ENCODE results near the gene KRT83.
"Not testable (repeated sequence)": the region's sequence is repeated elsewhere in the genome, so short reads cannot be mapped to it uniquely, and the experiment has no call there.

KRT83 gene

GRCh38 chr12:52301721-52302120 is 19.5 kb downstream of the KRT83 start:
- not testable (repeated sequence) for H3K27ac ChIP-seq; H3K9ac ChIP-seq; H3K4me2 ChIP-seq; H4K20me1 ChIP-seq (ENCODE audit: insufficient read depth); H3K27me3 ChIP-seq (ENCODE audit: insufficient read depth, low read depth); H3K4me3 ChIP-seq (IDR thresholded peaks at IDR 0.05; ENCODE audit: insufficient read depth, low read depth, low read length); H3K79me2 ChIP-seq (ENCODE audit: insufficient read depth, low read depth); H3K36me3 ChIP-seq (ENCODE audit: insufficient read depth); H2AFZ ChIP-seq (ENCODE audit: low read depth)
- peaks cover 24% of the 10 kb centered on the region for H3K4me1 ChIP-seq (ENCODE audit: low read depth, poor library complexity, severe bottlenecking)

GRCh38 chr12:52300796-52301691 is 20.2 kb downstream of the KRT83 start:
- Histone ChIP-seq H3K27ac (no peak overlapping the region), H3K4me1 (ENCODE audit: low read depth, poor library complexity, severe bottlenecking) (peaks cover 27% of the 10 kb centered on the region)

GRCh38 chr12:52298677-52299190 is 22.5 kb downstream of the KRT83 start:
- no peak for TF ChIP-seq CTCF (conservative IDR thresholded peaks at IDR 0.05; ENCODE audit: low read depth, low read length)
- no peaks in the 10 kb centered on the region for H3K79me2 ChIP-seq (ENCODE audit: insufficient read depth, low read depth)
- H3K4me2 ChIP-seq, result no peak overlapping the region
- no peaks in the 10 kb centered on the region for H3K36me3 ChIP-seq (ENCODE audit: insufficient read depth)
- no peaks in the 10 kb centered on the region for H4K20me1 ChIP-seq (ENCODE audit: insufficient read depth)
- no peak overlapping the region for H2AFZ ChIP-seq (ENCODE audit: low read depth)
- H3K9ac ChIP-seq, result no peak overlapping the region
- H3K27ac ChIP-seq, result no peak overlapping the region
- H3K27me3 ChIP-seq (ENCODE audit: insufficient read depth, low read depth), result no peaks in the 10 kb centered on the region
- H3K4me3 ChIP-seq (IDR thresholded peaks at IDR 0.05; ENCODE audit: insufficient read depth, low read depth, low read length), result no peak overlapping the region
- H3K4me1 ChIP-seq (ENCODE audit: low read depth, poor library complexity, severe bottlenecking), result peaks cover 32% of the 10 kb centered on the region

More at GRCh38 chr12:52300796-52301691, 20.2 kb downstream of the KRT83 start:
- Histone ChIP-seq H3K9ac (no peak overlapping the region), H3K4me2 (no peak overlapping the region), H3K36me3 (ENCODE audit: insufficient read depth) (no peaks in the 10 kb centered on the region), H4K20me1 (ENCODE audit: insufficient read depth) (no peaks in the 10 kb centered on the region), H2AFZ (ENCODE audit: low read depth) (no peak overlapping the region), H3K4me3 (IDR thresholded peaks at IDR 0.05; ENCODE audit: insufficient read depth, low read depth, low read length) (no peak overlapping the region), H3K79me2 (ENCODE audit: insufficient read depth, low read depth) (no peaks in the 10 kb centered on the region), H3K27me3 (ENCODE audit: insufficient read depth, low read depth) (no peaks in the 10 kb centered on the region)
- no peak for TF ChIP-seq CTCF (conservative IDR thresholded peaks at IDR 0.05; ENCODE audit: low read depth, low read length)

GRCh38 chr12:52296572-52297215 is 24.5 kb downstream of the KRT83 start:
- Histone ChIP-seq H3K27me3 (ENCODE audit: insufficient read depth, low read depth) (no peaks in the 10 kb centered on the region), H3K27ac (no peak overlapping the region), H3K36me3 (ENCODE audit: insufficient read depth) (no peaks in the 10 kb centered on the region), H3K4me1 (ENCODE audit: low read depth, poor library complexity, severe bottlenecking) (peaks cover 53% of the 10 kb centered on the region), H3K79me2 (ENCODE audit: insufficient read depth, low read depth) (no peaks in the 10 kb centered on the region), H3K4me3 (IDR thresholded peaks at IDR 0.05; ENCODE audit: insufficient read depth, low read depth, low read length) (no peak overlapping the region), H2AFZ (ENCODE audit: low read depth) (no peak overlapping the region), H3K4me2 (no peak overlapping the region), H4K20me1 (ENCODE audit: insufficient read depth) (no peaks in the 10 kb centered on the region), H3K9ac (no peak overlapping the region)
- TF ChIP-seq CTCF (conservative IDR thresholded peaks at IDR 0.05; ENCODE audit: low read depth, low read length), result no peak

Measured in KMS-11 (cell line).